GM10248 (cell line): ENCODE results near the gene ZYX.

ENCODE experiments used
- CTCF ChIA-PET: fragments of 300-600 bp; sonication (Branson Sonifier 250); formaldehyde crosslinking; extraction: SDS; loops from one replicate; lab custom pipeline; 2021; ENCODE audit warnings: antibody characterized with exemption; lab: Yijun Ruan, JAX
- POLR2A ChIA-PET: fragments of 350-650 bp; sonication (Branson Sonifier 250); formaldehyde crosslinking; extraction: SDS; loops from one replicate; lab custom pipeline; 2020; ENCODE audit warnings: antibody characterized with exemption; lab: Yijun Ruan, JAX
- DNase-seq: peaks from one replicate; pipeline ENCODE4 v3.0.0; 2012; ENCODE audit errors: extremely low spot score
- TF ChIP-seq, protein P1 (sequence below): IDR thresholded peaks from 2 replicates; pipeline ENCODE4 v1.5.1; 2012; ENCODE audit warnings: mild to moderate bottlenecking, low read depth; ENCODE audit errors: extremely low read depth, missing control alignments, control extremely low read depth

ZYX gene

DNA sequence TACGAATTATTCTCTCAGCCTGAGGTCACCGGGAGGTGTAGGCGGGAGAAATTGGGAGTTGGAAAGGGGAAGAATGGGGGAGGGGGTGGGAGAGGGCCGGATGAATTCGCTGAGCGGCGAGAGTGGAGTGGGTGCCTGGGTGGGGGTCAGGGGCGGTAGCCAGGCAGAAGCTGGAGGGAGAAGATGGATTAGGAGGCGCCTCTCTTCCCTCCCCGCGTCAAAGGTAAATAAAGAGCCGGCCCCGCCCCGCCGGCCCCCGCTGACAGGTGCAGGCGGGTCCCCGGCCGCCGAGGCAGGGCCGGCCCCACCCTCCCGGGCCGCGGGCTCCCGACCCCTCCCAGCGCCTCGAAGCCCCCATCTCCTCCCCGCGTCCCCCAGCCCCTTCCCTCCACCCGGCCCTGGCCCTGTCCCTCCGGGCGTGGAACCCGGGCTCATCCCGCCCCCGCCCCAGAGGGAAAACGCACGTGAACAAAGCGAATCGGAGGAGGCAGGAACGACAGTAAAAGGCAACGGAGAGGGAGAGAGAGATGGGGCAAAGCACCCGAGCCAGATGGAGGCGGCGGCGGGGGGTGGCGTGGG lies 19.5 kb upstream of the ZYX start:
- DNase-seq: no peak
- CTCF ChIA-PET: no interaction called here
- TF ChIP-seq, protein P1, sequence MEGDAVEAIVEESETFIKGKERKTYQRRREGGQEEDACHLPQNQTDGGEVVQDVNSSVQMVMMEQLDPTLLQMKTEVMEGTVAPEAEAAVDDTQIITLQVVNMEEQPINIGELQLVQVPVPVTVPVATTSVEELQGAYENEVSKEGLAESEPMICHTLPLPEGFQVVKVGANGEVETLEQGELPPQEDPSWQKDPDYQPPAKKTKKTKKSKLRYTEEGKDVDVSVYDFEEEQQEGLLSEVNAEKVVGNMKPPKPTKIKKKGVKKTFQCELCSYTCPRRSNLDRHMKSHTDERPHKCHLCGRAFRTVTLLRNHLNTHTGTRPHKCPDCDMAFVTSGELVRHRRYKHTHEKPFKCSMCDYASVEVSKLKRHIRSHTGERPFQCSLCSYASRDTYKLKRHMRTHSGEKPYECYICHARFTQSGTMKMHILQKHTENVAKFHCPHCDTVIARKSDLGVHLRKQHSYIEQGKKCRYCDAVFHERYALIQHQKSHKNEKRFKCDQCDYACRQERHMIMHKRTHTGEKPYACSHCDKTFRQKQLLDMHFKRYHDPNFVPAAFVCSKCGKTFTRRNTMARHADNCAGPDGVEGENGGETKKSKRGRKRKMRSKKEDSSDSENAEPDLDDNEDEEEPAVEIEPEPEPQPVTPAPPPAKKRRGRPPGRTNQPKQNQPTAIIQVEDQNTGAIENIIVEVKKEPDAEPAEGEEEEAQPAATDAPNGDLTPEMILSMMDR: no peak
- POLR2A ChIA-PET: no interaction called here

DNA sequence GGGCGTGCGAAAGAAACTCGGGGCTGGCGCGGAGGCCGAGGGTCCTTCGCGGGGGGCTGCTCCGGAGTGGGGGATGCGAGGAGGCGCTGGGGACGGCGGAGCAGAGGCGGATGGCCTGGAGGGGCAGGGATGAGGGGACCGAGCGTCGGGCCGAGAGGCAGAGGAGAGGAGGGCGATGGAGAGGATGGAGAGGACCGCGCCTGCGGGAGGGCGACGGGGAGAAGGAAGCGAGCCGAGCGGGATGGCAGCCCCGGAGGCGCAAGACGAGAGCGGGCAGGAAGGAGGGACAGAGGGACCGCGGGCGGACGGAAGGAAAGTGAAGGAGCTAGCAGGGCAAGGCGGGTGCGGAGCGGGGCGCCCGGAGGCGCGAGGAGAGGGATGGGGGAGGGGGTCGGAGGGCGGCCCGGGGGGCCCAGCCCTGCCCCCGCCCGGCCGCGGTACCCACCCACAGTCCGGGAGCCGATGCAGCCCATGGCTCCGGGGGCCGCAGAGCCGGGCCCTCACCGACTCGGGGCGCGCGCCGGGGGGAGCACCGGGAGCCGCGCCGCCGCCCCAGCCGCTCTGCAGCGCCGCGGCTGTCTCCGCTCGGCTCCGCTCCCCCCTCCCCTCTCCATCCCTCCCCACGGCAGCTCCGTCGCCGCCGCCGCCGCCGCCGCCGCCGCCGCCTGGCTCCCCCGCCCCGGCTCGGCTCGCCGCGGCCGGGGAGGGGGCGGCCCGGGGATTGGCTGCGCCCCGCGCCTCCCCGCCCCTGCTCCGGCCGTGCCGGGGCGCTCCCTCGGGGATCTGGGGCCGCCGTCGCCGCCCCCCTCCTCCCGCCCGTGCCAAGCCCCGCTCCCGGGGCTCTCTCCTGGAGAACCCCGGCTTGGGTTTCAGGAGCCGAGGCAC lies 18.8 kb upstream of the ZYX start, which contains the start of gene FAM131B:
TSS of gene FAM131B (minus strand) at position 583 of the 885 bp plus-strand sequence. CDS start at position 473, 110 bp downstream.
- ChIA-PET POLR2A (no interaction called here), CTCF (no interaction called here)
- DNase-seq: no peak
- TF ChIP-seq, protein P1: no peak

DNA sequence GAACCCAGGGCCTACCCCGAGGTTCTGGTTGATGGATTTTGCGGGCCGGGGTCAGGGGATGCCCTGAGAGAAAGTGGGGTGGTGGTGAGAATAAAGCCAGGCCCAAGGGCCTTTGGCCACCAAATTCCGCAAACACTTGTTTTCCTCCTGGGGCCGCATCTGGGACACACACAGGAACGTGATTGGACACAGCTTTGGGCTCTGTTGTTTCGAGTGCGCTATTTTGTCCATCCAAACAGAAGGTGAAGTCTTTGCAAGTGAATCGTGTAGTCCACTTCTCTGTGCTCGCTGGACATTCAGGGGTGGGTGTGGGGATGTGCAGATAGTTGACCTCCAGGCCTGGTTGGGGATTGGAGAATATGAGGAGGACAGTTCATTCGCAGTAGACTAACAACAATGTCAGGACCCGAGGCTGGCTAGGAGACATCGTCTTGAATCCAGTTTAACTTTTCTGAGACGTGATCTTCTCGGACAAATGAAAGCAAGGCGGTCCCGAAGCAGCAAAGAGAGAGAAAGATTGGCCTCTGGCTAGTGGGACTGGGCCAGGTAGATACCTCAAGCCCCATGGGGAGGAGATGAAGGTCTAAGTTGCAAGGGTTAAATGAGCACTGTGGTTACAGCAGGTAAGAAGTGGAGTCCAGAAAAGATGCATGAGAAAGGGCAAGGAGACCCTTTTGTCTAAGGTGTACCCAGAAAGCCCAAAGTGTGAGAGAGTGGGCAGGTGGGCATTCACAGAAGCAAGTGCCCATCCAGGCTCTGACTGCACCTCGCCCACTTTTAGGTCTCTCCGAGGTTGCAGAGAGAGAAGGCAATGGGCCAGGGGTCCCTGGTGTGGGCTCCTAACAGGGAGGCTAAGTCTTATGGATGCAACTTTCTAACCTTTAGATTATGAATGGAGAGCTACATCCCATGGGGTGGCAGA lies 17.9 kb upstream of the ZYX start:
- ChIA-PET CTCF (interaction anchor here (1.0 kb wide), 1 partner anchor 17 kb away, joined by 3 read pairs; no protein-coding TSS in a partner anchor), POLR2A (no interaction called here)
- no peak for DNase-seq
- TF ChIP-seq, protein P1: no peak

DNA sequence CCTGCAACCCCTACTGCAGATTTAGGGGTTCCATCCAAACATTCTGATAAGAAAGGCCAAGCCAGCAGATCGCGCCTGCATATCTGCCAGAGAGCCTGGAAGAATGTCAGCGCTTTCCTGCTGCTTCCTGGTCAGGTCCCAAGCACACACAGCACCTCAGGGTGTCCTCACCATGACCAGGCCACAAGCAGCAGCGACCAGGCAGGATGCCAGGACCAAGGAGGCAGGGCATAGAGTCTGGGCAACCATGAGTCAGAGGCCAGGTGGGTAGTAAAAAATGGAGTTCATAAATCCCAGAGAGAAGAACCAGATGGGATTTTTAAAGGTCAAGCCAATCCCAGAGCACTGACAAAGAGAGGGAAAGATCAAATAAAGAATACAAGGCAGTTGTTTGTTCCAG lies 13.2 kb upstream of the ZYX start:
- ChIA-PET POLR2A (no interaction called here), CTCF (interaction anchor here (0.6 to 4.8 kb wide), 7 partner anchors 12 to 129 kb away, joined by 3 to 26 read pairs (median 4); no protein-coding TSS in a partner anchor)
- TF ChIP-seq, protein P1: no peak
- no peak for DNase-seq

DNA sequence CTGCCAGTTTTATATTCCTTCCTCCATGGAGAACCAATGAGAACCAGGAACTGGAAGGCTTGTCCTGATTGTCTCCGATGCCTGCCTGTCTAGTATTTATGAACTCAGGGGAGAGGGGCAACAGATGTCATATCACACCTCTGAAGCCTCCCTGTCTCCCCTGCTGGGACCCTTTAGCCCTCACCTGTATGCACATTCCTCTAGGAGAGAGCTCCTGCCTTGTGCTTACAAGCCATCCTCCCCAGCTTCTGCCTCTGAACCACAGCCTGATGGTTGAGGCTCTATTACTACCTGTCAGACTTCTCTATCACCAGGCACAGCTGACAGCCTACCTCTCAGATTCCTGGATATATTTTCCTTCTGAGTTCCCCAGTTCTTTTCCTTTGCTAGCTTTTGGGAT lies 12.8 kb upstream of the ZYX start:
- ChIA-PET POLR2A (no interaction called here), CTCF (interaction anchor here (0.6 to 4.8 kb wide), 8 partner anchors 11 to 130 kb away, joined by 3 to 26 read pairs (median 4); no protein-coding TSS in a partner anchor)
- TF ChIP-seq, protein P1: no peak
- no peak for DNase-seq
